ENCODE measurements around the gene TUBB1. TPM values are rescaled to one million over a fixed set of nuclear protein-coding genes. Genes with fewer than 3 reads are reported as not detected.

The TUBB1 gene
- total RNA-seq, 6 experiments from 2014 or later, result 0.06 to 1.5 (median 0.31) TPM; not detected in 1

DNA sequence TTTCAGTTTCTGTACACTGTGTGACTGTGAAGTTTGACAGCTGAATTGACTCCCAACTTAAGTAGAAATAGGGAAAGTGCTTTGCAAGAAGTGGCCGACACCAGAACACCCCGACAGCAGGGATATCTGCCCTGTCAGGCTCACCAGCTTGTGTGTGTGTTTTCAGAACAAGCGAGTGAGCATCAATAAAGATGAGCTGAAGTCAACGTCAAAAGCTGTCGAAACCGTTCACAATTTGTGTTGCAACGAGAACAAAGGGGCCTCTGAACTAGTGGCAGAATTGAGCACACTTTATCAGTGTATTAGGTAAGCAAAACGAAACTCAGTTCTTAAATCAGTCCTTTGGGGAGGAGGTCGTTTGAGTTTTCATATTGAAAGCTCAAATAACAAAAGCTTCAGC, 27.5 kb upstream of the TUBB1 start:
- Histone ChIP-seq H3K4me3 (no peak overlapping the region), H3K27ac (peak overlapping the region in 2 of 3 donors; percentile 83 to 87), H3K9me3 (no peaks in the 10 kb centered on the region), H3K27me3 (no peaks in the 10 kb centered on the region), H3K4me1 (peaks cover 0 to 63% (median 17%) of the 10 kb centered on the region in 4 donors), H3K36me3 (peaks cover 0 to 81% (median 29%) of the 10 kb centered on the region in 4 donors)
- WGBS (ENCODE audit: insufficient coverage, low coverage, low lambda C conversion rate, missing lambda C conversion rate), result 26% methylated on average over 9 of the region's 9 CpGs
- TF ChIP-seq POLR2A (IDR thresholded peaks at IDR 0.05), result peak; percentile 47
- TF ChIP-seq, protein P1, sequence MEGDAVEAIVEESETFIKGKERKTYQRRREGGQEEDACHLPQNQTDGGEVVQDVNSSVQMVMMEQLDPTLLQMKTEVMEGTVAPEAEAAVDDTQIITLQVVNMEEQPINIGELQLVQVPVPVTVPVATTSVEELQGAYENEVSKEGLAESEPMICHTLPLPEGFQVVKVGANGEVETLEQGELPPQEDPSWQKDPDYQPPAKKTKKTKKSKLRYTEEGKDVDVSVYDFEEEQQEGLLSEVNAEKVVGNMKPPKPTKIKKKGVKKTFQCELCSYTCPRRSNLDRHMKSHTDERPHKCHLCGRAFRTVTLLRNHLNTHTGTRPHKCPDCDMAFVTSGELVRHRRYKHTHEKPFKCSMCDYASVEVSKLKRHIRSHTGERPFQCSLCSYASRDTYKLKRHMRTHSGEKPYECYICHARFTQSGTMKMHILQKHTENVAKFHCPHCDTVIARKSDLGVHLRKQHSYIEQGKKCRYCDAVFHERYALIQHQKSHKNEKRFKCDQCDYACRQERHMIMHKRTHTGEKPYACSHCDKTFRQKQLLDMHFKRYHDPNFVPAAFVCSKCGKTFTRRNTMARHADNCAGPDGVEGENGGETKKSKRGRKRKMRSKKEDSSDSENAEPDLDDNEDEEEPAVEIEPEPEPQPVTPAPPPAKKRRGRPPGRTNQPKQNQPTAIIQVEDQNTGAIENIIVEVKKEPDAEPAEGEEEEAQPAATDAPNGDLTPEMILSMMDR (IDR thresholded peaks at IDR 0.05), result no peak
- intact Hi-C loops (cut with DNase I), result no loop called here
- ATAC-seq (peak; percentile 38 to 48 (median 42)), DNase-seq (peak in 1 of 3 donors; percentile 73)

DNA sequence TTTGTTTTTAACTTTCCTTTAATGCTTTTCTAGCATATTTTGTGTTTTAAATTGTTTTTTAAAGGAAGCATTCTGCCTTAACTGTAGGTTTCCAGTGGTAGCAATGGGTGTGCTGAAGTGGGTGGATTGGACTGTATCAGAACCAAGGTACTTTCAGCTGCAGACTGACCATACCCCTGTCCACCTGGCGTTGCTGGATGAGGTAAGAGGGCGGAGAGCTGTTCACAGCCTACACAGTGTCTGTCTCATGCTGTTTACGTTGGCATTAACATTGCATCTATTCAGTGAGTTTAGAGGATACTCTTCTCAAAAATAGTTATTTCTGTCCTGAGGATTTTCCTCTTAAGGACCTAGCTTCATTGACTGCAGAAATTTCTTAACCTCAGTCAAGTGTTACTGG, 26.3 kb upstream of the TUBB1 start:
- WGBS (ENCODE audit: insufficient coverage, low coverage, low lambda C conversion rate, missing lambda C conversion rate), result 38% methylated on average over 2 of the region's 3 CpGs
- Histone ChIP-seq H3K9me3 (no peaks in the 10 kb centered on the region), H3K4me1 (peaks cover 0 to 54% (median 15%) of the 10 kb centered on the region in 4 donors), H3K36me3 (peaks cover 0 to 81% (median 29%) of the 10 kb centered on the region in 4 donors), H3K27ac (peak overlapping the region in 2 of 3 donors; percentile 83 to 87), H3K27me3 (no peaks in the 10 kb centered on the region), H3K4me3 (no peak overlapping the region)
- TF ChIP-seq, protein P1 (IDR thresholded peaks at IDR 0.05), result no peak
- no peak for TF ChIP-seq POLR2A (IDR thresholded peaks at IDR 0.05)
- DNase-seq, result no peak
- peak in 1 of 4 donors; percentile 13 for ATAC-seq
- intact Hi-C loops (cut with DNase I), result no loop called here

DNA sequence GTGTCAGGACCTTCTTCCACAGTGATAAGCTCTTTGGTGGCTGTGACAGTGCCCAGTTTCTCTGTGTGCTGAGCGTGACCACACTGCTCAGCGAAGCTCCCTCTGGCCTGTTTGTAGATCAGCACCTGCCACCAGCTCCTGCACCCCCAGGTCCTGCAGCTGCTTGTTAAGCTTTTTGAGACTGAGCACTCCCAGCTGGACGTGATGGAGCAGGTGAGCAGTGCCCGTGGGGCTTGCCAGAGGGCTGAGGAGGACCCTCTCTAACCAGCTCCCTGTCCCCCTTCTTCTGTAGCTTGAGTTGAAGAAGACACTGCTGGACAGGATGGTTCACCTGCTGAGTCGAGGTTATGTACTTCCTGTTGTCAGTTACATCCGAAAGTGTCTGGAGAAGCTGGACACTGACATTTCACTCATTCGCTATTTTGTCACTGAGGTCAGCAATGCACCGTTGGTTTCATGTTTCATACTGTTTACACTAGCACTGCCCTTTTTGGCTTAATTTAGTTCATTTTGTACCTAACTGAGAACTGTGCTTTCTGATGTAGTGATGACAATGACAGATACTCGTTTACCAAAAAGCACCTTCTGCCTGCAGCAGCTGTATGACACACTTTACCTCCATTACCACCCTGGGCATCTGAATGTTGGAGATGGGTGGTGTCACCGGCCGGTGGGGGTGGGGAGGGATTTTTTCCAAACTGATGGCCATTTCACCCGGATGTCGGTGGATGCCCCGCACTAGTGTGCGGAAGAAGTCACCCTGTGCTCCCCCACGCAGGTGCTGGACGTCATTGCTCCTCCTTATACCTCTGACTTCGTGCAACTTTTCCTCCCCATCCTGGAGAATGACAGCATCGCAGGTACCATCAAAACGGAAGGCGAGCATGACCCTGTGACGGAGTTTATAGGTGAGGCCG, 25.6 kb upstream of the TUBB1 start:
- DNase-seq (peak in 2 of 3 donors; percentile 49), ATAC-seq (peak; percentile 26 to 57 (median 40))
- Histone ChIP-seq H3K9me3 (no peaks in the 10 kb centered on the region), H3K4me3 (no peak overlapping the region), H3K4me1 (peaks cover 0 to 51% (median 15%) of the 10 kb centered on the region in 4 donors), H3K36me3 (peaks cover 0 to 81% (median 28%) of the 10 kb centered on the region in 4 donors), H3K27ac (peak overlapping the region; percentile 41 to 87 (median 84)), H3K27me3 (no peaks in the 10 kb centered on the region)
- no peak for TF ChIP-seq POLR2A (IDR thresholded peaks at IDR 0.05)
- TF ChIP-seq, protein P1 (IDR thresholded peaks at IDR 0.05), result no peak
- intact Hi-C loops (cut with DNase I), result no loop called here
- WGBS (ENCODE audit: insufficient coverage, low coverage, low lambda C conversion rate, missing lambda C conversion rate), result 66% methylated on average over 19 of the region's 23 CpGs

DNA sequence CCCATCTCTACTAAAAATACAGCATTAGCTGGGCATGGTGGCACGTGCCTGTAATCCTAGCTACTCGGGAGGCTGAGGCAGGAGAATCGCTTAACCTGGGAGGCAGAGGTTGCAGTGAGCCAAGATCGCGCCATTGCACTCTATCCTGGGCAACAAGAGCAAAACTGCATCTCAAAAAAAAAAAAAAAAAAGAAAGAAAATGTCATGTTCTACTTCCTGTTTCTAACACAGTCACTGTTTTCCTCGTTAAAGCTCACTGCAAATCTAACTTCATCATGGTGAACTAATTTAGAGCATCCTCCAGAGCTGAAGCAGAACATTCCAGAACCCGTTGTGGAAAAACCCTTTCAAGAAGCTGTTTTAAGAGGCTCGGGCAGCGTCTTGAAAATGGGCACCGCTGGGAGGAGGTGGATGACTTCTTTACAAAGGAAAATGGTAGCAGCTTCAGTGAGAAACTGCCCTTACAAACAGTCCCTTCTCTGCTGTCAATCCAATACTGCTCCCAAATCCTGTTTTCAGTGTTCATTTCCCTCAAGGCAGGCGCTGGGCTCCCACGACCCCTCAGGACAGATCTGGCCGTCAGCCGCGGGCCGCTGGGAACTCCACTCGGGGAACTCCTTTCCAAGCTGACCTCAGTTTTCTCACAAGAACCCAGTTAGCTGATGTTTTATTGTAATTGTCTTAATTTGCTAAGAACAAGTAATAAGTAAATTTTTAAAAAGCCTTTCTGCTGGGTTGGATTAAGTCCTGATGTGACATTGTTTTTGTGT, 24.7 kb upstream of the TUBB1 start:
- H3K9me3 ChIP-seq, result no peaks in the 10 kb centered on the region
- no peaks in the 10 kb centered on the region for H3K27me3 ChIP-seq
- H3K27ac ChIP-seq, result peak overlapping the region; percentile 41 to 87 (median 84)
- peaks cover 0 to 81% (median 25%) of the 10 kb centered on the region in 4 donors for H3K36me3 ChIP-seq
- 83% methylated on average over 16 of the region's 17 CpGs for WGBS (ENCODE audit: insufficient coverage, low coverage, low lambda C conversion rate, missing lambda C conversion rate)
- no peak for ATAC-seq
- peak in 1 of 3 donors; percentile 43 for DNase-seq
- TF ChIP-seq POLR2A (IDR thresholded peaks at IDR 0.05), result no peak
- TF ChIP-seq, protein P1 (IDR thresholded peaks at IDR 0.05), result no peak
- intact Hi-C loops (cut with DNase I), result no loop called here
- peaks cover 0 to 51% (median 15%) of the 10 kb centered on the region in 4 donors for H3K4me1 ChIP-seq
- H3K4me3 ChIP-seq, result no peak overlapping the region
